Measurements from ENCODE around the gene TREX2.
A peak's percentile ranks its signal among the peaks of the same experiment; 100 is the strongest.

TREX2 gene

DNA sequence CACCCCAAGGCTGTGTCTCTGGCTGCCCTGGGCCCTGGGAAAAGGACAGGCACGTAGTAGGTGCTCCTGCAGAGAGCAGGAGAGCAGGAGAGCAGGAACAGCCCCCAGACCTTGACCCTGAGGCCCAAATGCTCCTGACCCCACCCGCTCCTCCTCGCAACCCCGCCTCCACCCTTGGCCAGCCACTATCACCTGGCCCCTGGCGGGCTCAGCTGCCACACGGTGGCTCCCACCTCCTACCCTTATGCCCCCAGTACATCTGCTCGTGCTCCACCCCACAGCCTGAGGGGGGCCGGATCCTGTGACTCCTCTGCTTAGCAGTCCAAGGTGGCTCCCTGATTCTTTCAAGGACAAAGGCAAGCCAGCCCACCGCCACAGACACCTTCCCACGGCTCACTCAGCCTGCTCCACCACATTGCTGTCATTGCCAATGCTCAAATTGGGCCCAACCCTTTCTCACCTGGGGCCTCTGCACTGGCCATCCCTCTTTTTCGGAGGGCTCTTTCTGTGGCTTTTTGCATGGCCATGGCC, 30.0 kb upstream of the TREX2 start:
- no peak for DNase-seq

- DNase-seq = no peak
These were observed 29.4 kb upstream of the TREX2 start for GRCh38 chrX:153475271-153475670.

- peak in 1 of 2 donors; percentile 15 for DNase-seq
These were observed 28.9 kb upstream of the TREX2 start for GRCh38 chrX:153474718-153475117.

DNA sequence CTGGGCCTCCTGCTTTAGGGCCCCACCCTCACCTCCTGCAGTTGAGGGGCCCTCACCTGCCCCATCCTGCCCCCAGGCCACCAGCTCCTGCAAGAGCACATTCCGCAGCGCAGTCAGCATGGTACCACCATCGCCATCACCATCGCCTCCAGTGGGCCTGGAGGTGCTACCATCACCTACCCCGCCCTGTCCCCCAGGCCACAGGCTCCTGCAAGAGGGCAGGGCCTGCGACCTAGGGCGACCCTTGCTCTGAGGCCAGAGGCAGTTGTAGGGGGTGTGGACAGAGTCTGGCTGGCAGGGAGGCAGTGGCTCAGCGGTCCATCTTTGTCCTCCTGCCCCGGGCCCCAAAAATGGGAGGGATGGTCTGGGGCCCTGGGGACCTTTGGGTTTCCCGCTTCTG, 28.4 kb upstream of the TREX2 start:
- DNase-seq = no peak

DNA sequence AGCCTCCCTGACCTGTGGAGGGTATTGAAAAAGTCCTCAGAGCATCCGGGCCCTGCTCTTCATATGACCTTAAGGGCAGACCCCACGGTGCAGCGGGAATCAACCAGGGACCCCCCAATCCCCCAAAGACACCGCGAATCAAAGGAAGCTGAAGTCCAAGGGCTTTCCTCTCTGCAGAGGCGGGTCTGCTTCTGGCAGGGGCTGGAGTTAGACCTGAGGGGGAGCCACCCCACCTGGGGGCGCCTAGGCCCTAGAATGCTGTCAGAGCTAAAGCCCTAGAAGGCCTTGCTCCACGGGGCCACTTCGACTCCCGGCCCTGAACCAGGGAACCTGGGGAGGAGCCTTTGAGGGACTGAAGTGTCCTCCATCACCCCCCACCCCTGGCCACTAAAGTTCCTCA, 27.3 kb upstream of the TREX2 start:
- DNase-seq = no peak

DNA sequence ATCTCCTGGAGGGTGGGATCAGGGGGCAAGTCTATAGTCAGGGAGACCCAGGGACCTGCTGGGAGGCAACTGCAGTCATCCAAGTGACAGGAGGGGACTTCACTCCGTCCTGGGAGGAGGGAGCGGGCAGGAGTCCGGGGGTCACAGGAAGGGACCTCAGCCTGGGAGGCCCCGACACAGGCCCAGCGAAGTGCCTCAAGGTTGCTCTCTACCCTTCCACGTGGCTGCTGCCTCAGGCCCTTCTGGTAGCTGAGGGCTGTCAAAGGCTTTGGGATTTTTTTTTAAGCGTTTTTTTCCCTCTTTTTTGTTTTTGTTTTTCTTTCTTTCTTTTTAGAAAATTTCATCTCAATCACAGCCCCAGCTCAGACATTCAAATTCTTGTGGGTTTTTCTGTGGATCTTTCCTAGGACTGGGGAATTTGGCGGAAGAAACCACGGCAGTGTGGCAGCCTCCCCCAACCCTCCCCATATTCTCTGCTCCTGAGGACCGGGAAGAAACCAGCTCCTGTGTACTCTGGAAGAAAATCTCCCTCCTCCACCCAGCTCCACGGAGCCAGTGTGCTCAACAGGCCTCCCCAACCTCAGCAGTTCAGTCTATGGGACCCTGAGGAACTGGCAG, 25.9 kb upstream of the TREX2 start:
- DNase-seq = no peak

GRCh38 chrX:153470411-153471363, 24.8 kb upstream of the TREX2 start, which contains the start of gene HAUS7:
Gene HAUS7 (minus strand): TSS chrX:153470576. CDS start chrX:153470557, 19 bp downstream.
- peak; percentile 69 to 87 for DNase-seq

DNA sequence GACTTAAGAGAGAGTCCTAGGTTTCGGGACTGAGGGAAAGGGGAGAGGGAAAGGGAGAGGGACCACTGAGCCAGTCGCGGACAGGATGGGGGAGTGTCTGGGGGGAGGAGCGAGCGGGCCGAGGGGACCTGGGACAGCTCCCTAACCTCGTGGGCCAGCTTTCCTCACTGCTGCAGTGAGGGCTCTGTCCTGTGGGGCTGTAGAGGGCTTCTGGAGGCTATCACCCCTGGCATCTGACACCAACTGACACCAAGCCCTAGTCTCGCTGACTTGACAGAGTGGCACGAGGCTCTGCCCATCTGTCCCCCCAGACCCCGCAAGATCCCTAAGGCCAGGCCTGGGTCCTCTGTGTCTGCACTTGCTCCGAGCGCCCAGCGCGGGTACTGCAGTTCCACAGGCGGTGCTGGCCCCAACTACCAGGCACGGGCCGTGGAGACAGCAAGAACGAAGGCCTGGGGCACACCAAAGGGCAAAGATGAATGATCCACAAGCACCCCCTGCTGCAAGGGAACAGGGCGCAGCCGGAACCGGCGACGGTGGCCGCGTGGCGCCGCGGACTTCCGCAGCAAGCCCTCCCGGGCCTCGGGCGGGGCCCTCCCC, 24.1 kb upstream of the TREX2 start:
- no peak for DNase-seq

DNA sequence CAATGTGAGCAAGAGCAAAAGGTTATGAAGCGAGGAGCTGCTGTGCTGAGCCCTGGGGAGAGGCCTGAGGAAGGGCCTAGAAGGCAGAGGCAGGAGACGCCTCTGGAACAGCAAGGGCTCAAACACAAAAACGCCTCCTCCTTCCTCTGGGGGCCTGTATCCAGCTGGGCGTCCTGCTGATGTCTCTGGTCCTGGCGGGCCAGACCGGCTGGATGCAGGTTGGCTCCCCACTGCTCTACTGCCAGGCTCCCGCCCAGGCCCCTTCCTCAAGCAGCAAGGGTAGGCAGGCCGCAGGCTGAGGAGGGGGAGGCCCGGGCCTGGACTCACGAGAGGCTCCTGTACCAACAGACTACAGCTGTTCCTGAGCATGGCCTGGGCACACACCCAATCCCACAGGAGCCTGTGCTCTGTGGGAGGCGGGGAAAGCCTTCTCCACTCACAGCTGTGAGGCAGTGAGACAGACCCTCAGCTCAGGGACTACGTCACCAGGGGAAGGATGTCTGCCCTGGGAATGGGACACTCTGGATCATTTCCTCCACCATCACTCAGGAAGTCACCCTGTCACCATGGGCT, 22.2 kb upstream of the TREX2 start:
- DNase-seq = no peak

- no peak for DNase-seq
These were observed 20.0 kb upstream of the TREX2 start for GRCh38 chrX:153465691-153466380.

DNA sequence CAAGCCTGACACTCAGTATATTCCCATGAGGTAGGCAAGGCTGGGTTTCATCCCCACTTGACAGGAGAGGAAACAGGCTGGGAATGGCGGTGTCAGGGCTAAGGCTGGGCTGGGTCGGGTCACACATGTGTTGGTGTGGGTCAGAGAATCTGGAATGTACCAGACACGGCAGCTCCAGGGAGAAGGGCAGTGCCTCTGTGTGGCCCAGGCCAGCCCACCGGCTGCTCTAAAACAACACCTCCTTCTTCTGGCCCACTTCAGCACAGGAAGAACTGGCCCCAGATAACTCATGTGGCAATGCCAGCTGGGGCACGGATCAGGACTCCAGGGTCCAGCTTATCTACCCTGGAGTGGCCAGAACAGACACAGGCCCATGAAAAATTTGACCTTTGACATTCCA, 18.3 kb upstream of the TREX2 start:
- DNase-seq = no peak

DNA sequence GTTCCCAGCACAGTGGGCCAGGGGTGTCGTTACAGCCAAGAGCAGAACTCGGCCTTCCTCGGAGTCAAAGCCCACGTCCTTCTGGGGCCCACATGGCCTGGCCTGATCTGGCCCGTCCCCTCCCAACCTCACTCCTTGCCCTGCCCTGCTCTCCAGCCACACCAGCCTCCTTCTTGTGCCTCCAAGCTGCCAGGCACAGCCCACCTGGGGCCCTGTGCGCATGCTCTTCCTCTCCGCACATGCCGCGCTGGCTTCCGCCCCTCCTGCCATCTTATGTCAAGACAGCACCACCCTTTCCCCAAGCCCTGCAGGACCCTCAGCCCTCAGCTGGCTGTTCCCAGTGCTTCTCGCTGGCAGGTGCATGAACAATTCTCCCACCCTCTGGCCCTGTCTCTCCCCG, 17.7 kb upstream of the TREX2 start:
- DNase-seq = no peak

DNA sequence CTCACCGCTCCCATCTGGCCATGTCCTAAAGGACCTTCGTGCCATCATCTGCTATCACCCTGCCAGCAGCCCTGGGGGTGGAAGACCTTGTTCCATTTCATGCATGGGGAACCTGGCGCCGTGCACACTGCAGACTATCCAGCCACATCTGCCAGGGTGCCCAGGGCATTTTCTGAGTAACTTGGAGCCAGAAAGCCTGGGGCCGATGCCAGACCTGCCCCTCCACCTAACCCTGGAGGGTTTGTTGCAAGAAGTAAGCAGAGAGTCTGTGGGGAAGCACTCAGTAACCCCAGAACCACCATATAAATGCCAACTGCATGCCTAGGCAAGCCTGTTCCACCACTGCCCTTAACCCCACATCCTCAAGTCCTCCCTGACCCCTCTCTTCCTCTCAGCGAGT, 17.2 kb upstream of the TREX2 start:
- no peak for DNase-seq

- no peak for DNase-seq
These were observed 16.4 kb upstream of the TREX2 start for GRCh38 chrX:153462291-153462690.

DNA sequence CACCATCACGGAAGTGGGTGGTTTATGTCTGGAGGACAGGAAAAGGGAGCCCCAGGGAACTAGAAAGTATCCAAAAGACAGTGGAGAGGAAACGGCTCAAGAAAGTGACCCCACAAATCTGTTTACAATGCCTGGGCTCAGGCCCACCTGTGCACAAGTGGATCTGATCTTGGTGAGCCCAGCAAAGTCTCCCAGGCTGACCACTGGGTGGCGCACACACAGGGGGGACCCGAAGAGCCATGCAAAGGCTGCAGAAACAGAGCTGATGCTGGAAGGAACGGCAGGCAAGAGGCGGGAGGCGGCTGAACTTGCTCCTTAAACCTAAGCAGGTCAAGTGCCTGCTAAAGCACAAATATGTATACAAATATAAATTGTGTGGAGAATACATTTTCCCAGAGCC, 15.0 kb upstream of the TREX2 start:
- DNase-seq = peak; percentile 6 to 8

DNA sequence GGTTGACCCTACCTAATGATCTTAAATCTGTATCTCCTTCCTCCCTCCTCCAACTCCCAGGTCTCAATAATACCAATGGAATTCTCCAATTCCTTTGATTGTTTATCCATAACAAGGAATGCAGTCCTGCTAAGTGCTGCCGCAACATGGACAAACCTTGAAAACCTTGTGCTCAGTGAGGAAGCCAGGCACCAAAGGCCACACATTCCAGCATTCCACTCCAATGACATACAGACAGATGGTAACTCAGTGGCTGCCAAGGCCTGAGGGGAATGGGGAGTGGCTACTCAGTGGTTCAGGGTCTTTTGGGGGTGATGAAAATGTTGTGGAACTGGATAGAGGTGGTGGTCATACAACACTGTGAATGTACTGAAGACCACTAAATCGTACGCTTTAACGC, 14.1 kb upstream of the TREX2 start:
- DNase-seq = no peak

DNA sequence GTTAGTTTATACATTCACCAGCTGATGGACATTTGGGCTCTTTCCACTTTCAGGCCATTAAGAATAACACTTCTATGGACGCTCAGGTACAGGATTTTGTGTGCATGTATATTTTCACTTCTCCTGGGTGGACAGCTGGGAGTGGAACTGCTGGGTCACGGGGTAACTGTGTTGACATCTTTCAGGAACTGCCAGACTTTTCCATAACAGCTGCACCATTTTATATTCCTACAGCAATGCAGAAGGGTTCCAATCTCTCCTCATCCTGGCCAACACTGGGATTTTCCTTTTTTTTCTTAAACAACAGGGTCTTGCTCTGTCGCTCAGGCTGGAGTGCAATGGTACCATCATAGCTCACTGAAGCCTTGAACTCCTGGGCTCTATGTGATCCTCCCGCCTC, 12.6 kb upstream of the TREX2 start:
- DNase-seq = no peak

GRCh38 chrX:153457827-153458466, 12.1 kb upstream of the TREX2 start:
- no peak for DNase-seq

DNA sequence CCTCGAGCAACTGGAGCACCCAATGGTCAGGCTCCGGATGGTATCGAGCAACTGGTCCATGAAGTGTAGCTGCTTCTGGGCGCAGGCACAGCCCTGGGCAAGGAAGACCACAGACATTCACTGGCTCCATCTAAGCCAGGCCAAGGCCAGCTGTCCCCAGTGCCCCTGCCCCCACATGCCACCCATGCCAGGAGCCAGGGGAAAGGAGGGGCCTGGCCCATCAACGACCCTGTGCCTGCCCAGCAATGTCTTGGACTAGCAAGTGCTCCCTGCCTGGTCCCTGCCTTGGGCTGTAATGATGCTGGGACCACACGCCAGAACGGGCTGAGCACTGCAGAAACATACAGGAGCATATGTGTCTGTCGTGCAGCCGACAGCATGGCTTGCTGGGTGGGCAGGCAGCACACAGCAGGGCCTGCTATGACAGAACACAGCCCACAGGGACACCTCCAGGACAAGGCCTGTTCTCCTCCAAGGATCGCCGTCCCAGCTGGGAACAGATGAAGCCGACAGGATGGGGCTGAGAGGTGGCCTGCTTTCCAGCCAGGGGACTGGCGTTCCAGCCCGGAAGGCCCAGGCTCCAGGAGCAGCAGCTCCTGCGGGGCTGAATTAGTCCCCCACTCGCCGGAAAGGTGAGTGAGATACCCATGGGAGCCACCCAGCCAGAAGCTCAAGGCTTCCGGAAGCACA, 11.4 kb upstream of the TREX2 start:
- DNase-seq = no peak

DNA sequence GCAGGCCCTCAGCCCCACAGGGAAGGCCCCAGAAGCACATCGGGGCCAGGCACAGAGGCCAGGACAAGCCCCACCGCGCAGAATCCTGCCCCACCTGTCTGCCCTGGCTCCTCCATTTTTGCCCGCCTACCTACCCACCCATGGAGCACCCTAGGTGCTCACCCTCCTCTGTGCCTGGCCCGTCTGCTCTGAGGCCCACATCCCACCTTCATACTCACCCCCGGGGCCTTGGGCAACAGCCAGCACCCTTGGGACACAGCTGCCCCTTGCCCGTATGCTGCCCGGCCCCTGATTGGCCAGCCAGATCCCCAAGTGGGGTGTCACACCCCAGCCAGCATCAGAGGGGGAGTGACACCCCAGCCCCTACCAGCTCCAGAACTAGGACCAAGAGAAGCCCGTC, 10.8 kb upstream of the TREX2 start:
- no peak for DNase-seq

- DNase-seq = peak in 1 of 2 donors; percentile 17
These were observed 10.3 kb upstream of the TREX2 start for GRCh38 chrX:153456161-153456560.
